NT2/D1 (cell line): ENCODE data around the gene MAGEA4.

Source experiments
- DNase-seq: peaks from one replicate; pipeline ENCODE4 v3.0.0-alpha.2; 2011; ENCODE audit warnings: low read depth, low spot score
- H3K27me3 ChIP-seq: 2 replicates; pipeline ENCODE4 v1.6.0; 2011; ENCODE audit warnings: mild to moderate bottlenecking; ENCODE audit not compliant: insufficient read length, insufficient read depth
- H3K36me3 ChIP-seq: 2 replicates; pipeline ENCODE4 v1.6.1; 2011; ENCODE audit warnings: mild to moderate bottlenecking, low read length, mixed read lengths; ENCODE audit not compliant: insufficient read depth, insufficient read length
- H3K4me1 ChIP-seq: 2 replicates; pipeline ENCODE4 v1.5.1; 2011; ENCODE audit not compliant: insufficient read depth, insufficient read length
- H3K4me3 ChIP-seq: 2 replicates; pipeline ENCODE4 v1.5.1; 2011; ENCODE audit warnings: low read depth; ENCODE audit not compliant: insufficient read length
- H3K9ac ChIP-seq: 2 replicates; pipeline ENCODE4 v1.6.0; 2011; ENCODE audit warnings: low read depth; ENCODE audit not compliant: insufficient read length
- H3K9me3 ChIP-seq: 2 replicates; pipeline ENCODE4 v1.5.1; 2011; ENCODE audit warnings: mild to moderate bottlenecking, low read length; ENCODE audit not compliant: insufficient read depth
- SUZ12 ChIP-seq: IDR thresholded peaks from 2 replicates; pipeline ENCODE4 v1.6.1; 2011; ENCODE audit not compliant: insufficient read length, insufficient read depth; ENCODE audit errors: extremely low read depth
- YY1 ChIP-seq: IDR thresholded peaks from 2 replicates; pipeline ENCODE4 v1.6.1; 2011; ENCODE audit not compliant: insufficient read length, insufficient read depth
- ZNF274 ChIP-seq: IDR thresholded peaks from 2 replicates; pipeline ENCODE4 v1.6.1; 2011; ENCODE audit warnings: mild to moderate bottlenecking, low read depth, low read length

Gene MAGEA4, protein sequence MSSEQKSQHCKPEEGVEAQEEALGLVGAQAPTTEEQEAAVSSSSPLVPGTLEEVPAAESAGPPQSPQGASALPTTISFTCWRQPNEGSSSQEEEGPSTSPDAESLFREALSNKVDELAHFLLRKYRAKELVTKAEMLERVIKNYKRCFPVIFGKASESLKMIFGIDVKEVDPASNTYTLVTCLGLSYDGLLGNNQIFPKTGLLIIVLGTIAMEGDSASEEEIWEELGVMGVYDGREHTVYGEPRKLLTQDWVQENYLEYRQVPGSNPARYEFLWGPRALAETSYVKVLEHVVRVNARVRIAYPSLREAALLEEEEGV

DNA sequence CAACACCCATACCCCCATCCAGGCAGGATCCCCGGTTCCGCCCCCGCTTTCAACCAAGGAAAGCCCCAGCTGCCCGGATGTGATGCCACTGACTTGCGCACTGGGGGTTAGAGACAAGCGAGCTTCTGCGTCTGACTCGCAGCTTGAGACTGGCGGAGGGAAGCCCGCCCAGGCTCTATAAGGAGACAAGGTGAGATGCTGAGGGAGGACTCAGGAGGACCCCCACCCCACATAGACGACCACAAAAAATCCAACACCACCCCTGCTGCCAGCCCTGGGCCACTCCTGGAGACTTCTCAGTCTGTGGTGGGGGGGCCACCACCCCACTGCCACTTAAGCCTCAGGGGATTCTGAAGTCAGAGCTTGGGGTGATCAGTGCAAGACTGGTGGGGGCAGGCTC, at the start of gene MAGEA4:
TSS of gene MAGEA4 (plus strand) at position 110 of the 400 bp plus-strand sequence. CDS start 10,776 bp downstream, outside the sequence.
- no peak for DNase-seq
- H3K27me3 ChIP-seq, result no peaks in the 10 kb centered on the region
- no peak within 1 kb of the TSS for H3K4me3 ChIP-seq
- TF ChIP-seq SUZ12 (no peak), ZNF274 (no peak), YY1 (no peak)
- H3K36me3 ChIP-seq, result no peaks in the 10 kb centered on the region
- no peaks in the 10 kb centered on the region for H3K4me1 ChIP-seq
- no peak within 1 kb of the TSS for H3K9ac ChIP-seq
- no peaks in the 10 kb centered on the region for H3K9me3 ChIP-seq

DNA sequence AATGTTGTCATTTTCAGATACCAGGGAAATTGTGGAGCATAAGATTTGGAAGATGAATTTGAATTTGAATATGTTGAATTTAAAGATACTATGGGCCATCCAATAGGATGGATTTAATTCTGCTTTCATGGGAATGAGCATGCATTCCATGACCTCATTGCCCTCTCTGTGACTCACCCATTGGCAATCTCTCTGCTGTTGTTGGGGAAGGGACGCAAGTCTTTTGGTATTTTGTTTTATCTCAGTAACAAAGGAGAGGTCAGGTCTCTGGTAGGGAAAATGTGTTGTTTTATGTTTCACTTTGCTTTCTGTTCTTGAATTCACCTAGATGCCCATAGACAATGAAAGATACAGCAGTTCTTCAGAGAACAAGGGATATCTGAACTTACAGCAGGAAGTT, 42.1 kb upstream of the MAGEA4 start:
- no peaks in the 10 kb centered on the region for H3K36me3 ChIP-seq
- peak; percentile 5 for DNase-seq
- H3K4me1 ChIP-seq, result no peaks in the 10 kb centered on the region
- no peak overlapping the region for H3K9ac ChIP-seq
- TF ChIP-seq SUZ12 (no peak), ZNF274 (no peak), YY1 (no peak)
- no peaks in the 10 kb centered on the region for H3K9me3 ChIP-seq
- H3K27me3 ChIP-seq, result no peaks in the 10 kb centered on the region
- H3K4me3 ChIP-seq, result no peak overlapping the region

DNA sequence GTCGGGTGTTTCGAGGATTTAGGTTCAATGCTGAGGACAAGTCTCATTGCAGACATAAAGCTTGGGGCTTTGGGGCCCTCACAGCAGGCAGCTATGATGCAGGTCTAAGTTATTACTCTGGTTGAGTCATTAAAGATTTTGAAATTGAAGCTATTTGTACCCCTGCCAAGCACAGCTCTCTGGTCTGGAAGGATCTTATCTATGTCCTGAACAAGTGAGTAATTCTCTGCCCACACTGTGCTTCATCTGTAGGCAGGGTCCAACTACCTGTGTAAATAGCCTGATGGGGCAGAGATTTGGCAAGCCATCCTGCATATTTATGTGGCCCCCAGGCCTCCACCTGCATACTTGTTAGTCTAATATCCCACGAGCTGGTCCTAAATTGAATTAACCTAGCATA, 41.4 kb upstream of the MAGEA4 start:
- no peak overlapping the region for H3K4me3 ChIP-seq
- H3K9ac ChIP-seq, result no peak overlapping the region

DNA sequence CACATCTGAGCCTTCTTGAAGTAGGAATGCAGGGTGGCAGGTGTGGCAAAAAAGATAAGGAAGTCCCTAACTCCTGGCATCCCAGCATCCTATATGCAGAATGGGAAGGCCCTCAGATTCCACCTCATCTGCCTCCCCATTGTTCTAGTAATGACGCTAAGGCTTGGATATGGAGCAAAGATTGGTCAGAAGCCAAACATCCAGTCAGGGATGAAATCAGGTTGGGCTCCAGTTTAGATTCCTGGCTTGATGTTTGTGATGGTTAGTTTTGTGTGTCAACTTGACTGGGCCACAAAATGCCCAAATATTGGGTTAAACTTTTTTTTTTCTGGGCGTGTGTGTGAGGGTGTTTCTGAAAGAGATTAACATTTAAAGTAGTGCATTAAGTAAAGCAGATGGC, 39.6 kb upstream of the MAGEA4 start:
- DNase-seq, result no peak
- Histone ChIP-seq H3K36me3 (no peaks in the 10 kb centered on the region), H3K27me3 (no peaks in the 10 kb centered on the region), H3K4me1 (no peaks in the 10 kb centered on the region), H3K9ac (no peak overlapping the region), H3K4me3 (no peak overlapping the region), H3K9me3 (no peaks in the 10 kb centered on the region)
- TF ChIP-seq YY1, result no peak
- no peak for TF ChIP-seq SUZ12
- TF ChIP-seq ZNF274, result no peak

More for the DNA sequence above, 41.4 kb upstream of the MAGEA4 start:
- Histone ChIP-seq H3K9me3 (no peaks in the 10 kb centered on the region), H3K36me3 (no peaks in the 10 kb centered on the region), H3K4me1 (no peaks in the 10 kb centered on the region), H3K27me3 (no peaks in the 10 kb centered on the region)
- TF ChIP-seq YY1 (no peak), SUZ12 (no peak), ZNF274 (no peak)
- DNase-seq, result no peak

DNA sequence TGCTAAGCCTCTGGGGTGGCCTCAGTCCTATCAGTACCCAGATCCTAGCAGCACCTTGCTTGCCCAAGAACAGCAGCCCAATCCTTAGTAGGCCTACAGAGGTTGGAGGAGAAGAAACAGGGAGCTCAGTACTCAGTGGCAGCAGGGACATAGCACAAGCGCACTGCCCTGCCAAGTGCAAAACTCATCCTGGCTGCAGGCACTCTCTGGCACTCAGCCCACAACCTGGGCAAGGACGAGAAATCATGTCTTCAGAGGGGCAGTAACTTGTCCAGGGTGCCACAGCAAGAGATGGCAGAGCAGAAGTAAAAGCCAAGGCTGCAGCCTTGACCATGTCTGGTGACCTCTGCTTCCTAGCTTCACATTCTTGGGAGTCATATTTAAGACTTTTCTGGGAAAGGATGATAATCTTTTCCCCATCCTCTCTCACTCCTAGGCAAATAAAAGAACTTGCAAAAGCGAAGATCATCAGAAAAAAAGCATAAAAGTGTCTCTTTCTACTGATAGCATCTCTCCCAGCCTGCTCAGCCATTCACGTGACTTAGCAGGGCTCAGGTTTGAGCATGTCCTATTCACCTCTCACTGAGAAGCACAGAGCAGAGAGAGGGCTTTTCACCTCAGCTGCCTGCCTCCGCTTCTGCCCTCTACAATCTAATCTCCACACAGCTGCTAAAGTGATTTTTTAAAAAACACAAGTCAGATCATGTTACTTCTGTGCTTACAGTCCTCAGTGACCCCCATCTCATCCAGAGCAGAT, 37.2 kb upstream of the MAGEA4 start:
- no peaks in the 10 kb centered on the region for H3K27me3 ChIP-seq
- H3K4me1 ChIP-seq, result no peaks in the 10 kb centered on the region
- TF ChIP-seq SUZ12 (no peak), ZNF274 (no peak), YY1 (no peak)
- H3K9ac ChIP-seq, result no peak overlapping the region
- no peaks in the 10 kb centered on the region for H3K9me3 ChIP-seq
- H3K4me3 ChIP-seq, result no peak overlapping the region
- DNase-seq, result no peak
- no peaks in the 10 kb centered on the region for H3K36me3 ChIP-seq

DNA sequence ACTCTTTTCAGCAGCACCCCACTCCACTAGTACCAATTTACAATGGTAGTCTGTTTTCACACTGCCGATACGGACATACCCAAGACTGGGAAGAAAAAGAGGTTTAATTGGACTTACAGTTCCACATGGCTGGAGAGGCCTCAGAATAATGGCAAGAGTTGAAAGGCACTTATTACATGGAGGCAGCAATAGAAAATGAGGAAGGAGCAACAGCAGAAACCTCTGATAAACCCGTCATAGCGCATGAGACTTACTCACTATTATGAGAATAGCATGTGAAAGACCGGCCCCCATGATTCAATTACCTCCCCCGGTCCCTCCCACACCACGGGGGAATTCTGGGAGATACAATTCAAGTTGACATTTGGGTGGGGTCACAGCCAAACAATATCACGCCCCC, 34.1 kb upstream of the MAGEA4 start:
- H3K9me3 ChIP-seq, result no peaks in the 10 kb centered on the region
- H3K27me3 ChIP-seq, result no peaks in the 10 kb centered on the region
- no peak for TF ChIP-seq SUZ12
- TF ChIP-seq ZNF274, result no peak
- TF ChIP-seq YY1, result no peak

DNA sequence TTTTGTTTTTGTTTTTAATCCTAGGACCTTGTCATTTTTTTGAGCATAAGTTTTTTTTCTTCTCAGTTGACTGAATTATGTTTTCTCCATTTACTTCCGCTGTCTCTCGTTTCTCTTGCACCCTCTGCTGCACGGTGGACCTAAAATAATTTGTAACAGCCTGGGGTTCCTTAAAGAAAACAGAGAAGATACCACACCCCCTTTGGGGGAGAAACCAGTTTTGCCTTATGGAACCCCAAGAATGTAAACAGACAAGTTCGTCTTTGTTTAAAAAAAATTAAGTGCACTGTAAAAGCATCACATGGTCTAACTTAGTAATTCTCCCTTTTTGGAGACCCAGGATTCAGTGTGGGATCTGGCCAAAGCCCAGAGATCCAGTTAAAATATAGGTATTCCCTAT, 32.8 kb upstream of the MAGEA4 start:
- Histone ChIP-seq H3K9me3 (no peaks in the 10 kb centered on the region), H3K4me3 (no peak overlapping the region)
- no peak for DNase-seq

More for the DNA sequence above, 34.1 kb upstream of the MAGEA4 start:
- no peaks in the 10 kb centered on the region for H3K4me1 ChIP-seq
- no peak overlapping the region for H3K4me3 ChIP-seq
- no peak for DNase-seq
- no peak overlapping the region for H3K9ac ChIP-seq
- no peaks in the 10 kb centered on the region for H3K36me3 ChIP-seq

More for the DNA sequence above, 32.8 kb upstream of the MAGEA4 start:
- Histone ChIP-seq H3K36me3 (no peaks in the 10 kb centered on the region), H3K9ac (no peak overlapping the region), H3K4me1 (no peaks in the 10 kb centered on the region), H3K27me3 (no peaks in the 10 kb centered on the region)
- TF ChIP-seq YY1 (no peak), ZNF274 (no peak), SUZ12 (no peak)
